ENCODE data around the gene OCSTAMP.

OCSTAMP gene

GRCh38 chr20:46588532-46589511 is 38.4 kb upstream of the OCSTAMP start:
- TF ChIP-seq CTCF (IDR thresholded peaks at IDR 0.05) (no peak), ZFX (IDR thresholded peaks at IDR 0.05; ENCODE audit: borderline replicate concordance) (no peak)
- no peak overlapping the region for H3K27ac ChIP-seq

- no peak for TF ChIP-seq CTCF (IDR thresholded peaks at IDR 0.05)
Measured at GRCh38 chr20:46587986-46588385, 37.5 kb upstream of the OCSTAMP start.

GRCh38 chr20:46586724-46587123 is 36.3 kb upstream of the OCSTAMP start:
- no peak overlapping the region for H3K27ac ChIP-seq
- TF ChIP-seq ZFX (IDR thresholded peaks at IDR 0.05; ENCODE audit: borderline replicate concordance) (no peak), CTCF (IDR thresholded peaks at IDR 0.05) (no peak)

More at GRCh38 chr20:46587986-46588385, 37.5 kb upstream of the OCSTAMP start:
- H3K27ac ChIP-seq, result no peak overlapping the region

GRCh38 chr20:46584508-46584907 is 34.1 kb upstream of the OCSTAMP start:
- TF ChIP-seq ZFX (IDR thresholded peaks at IDR 0.05; ENCODE audit: borderline replicate concordance) (no peak), CTCF (IDR thresholded peaks at IDR 0.05) (no peak)

GRCh38 chr20:46583411-46584214 is 33.2 kb upstream of the OCSTAMP start:
- TF ChIP-seq CTCF (IDR thresholded peaks at IDR 0.05), result no peak
- no peak for TF ChIP-seq ZFX (IDR thresholded peaks at IDR 0.05; ENCODE audit: borderline replicate concordance)
- H3K27ac ChIP-seq, result no peak overlapping the region

More at GRCh38 chr20:46584508-46584907, 34.1 kb upstream of the OCSTAMP start:
- H3K27ac ChIP-seq, result no peak overlapping the region

GRCh38 chr20:46582648-46583047 is 32.2 kb upstream of the OCSTAMP start:
- no peak overlapping the region for H3K27ac ChIP-seq
- TF ChIP-seq CTCF (IDR thresholded peaks at IDR 0.05), result no peak
- no peak for TF ChIP-seq ZFX (IDR thresholded peaks at IDR 0.05; ENCODE audit: borderline replicate concordance)

Data from 22Rv1 (cell line).